ENCODE data around the gene BSDC1.

BSDC1 gene

DNA sequence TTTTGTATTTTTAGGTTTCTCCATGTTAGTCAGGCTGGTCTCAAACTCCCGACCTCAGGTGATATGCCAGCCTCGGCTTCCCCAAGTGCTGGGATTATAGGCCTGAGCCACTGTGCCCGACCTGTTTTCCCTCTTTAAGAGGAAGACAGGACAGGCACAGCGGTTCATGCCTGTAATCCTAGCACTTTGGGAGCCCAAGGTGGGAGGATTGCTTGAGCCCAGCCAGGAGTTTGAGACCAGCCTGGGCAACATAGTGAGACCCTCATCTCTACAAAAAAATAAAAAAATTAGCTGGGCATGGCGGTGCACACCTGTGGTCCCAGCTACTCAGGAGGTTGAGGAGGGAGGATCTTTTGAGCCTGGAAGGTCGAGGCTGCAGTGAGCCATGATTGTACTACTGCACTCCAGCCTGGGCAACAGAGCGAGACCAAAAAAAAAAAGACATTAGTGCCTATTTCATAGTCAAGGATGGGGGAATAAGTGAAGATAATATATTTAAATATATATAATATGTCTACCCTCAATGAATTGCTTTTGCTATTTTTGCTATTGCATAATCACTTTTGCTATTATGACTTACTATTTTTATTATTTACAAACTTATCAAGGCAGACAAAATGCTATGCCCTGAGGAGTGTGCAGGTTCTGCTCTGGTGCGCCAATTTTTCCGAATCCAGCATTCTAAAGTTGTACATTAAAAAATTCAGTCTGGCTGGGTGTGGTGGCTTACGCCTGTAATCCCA is 75.9 kb downstream of the BSDC1 start:
- DNase-seq (ENCODE audit: extremely low spot score, insufficient read length, low read depth) = no peak
- no peak for FAIRE-seq

DNA sequence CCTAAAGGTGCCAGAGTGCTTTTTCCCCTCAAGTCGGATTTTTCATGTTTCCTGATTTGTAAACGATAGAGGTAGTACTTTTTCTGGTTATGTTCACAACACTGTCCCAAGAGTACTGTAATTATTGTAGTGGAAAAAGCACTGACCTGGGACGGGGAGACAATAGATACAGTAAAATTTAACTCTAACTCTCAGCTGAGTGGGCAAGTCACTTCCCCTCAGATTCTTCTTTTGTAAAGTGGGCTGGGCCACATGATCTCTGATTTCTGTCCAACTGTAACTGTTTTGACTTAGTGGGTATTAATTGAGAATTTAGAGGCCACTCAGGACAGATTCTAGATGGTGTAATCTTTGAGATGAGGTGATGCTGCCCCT is 77.4 kb downstream of the BSDC1 start:
- DNase-seq (ENCODE audit: extremely low spot score, insufficient read length, low read depth) = no peak
- FAIRE-seq = no peak

Data from GM18507 (cell line).